Hepatocyte (in vitro differentiated cells): ENCODE measurements around the gene GLB1L2. TPM values are rescaled to one million over a fixed set of nuclear protein-coding genes. Genes with fewer than 3 reads are reported as not detected.

ENCODE experiments used
- DNase-seq: peaks from one replicate; pipeline ENCODE4 v3.0.0-alpha.2; 2016; ENCODE audit warnings: low spot score
- H2AFZ ChIP-seq: fragments of 200-600 bp; sonication (generic); 2 replicates; pipeline ENCODE4 v1.6.0; 2016; ENCODE audit warnings: antibody characterized with exemption, mild to moderate bottlenecking
- H3K27ac ChIP-seq: fragments of 200-600 bp; sonication (generic); 2 replicates; pipeline ENCODE4 v1.5.1; 2016; ENCODE audit warnings: mild to moderate bottlenecking
- H3K27me3 ChIP-seq: fragments of 200-600 bp; sonication (generic); 2 replicates; pipeline ENCODE4 v1.6.1; 2016
- H3K36me3 ChIP-seq: fragments of 200-600 bp; sonication (generic); replicated peaks from 2 replicates; pipeline ENCODE4 v1.5.1; 2016; ENCODE audit warnings: low read depth; ENCODE audit not compliant: insufficient read depth
- H3K4me1 ChIP-seq: fragments of 200-600 bp; sonication (generic); 2 replicates; pipeline ENCODE4 v1.5.1; 2016; ENCODE audit warnings: mild to moderate bottlenecking, moderate library complexity; ENCODE audit not compliant: insufficient read depth
- H3K4me2 ChIP-seq: fragments of 200-600 bp; sonication (generic); 2 replicates; pipeline ENCODE4 v1.6.0; 2016
- H3K4me3 ChIP-seq: fragments of 200-600 bp; sonication (generic); 2 replicates; pipeline ENCODE4 v1.5.1; 2016; ENCODE audit warnings: mild to moderate bottlenecking
- H3K79me2 ChIP-seq: fragments of 200-600 bp; sonication (generic); 2 replicates; pipeline ENCODE4 v1.6.0; 2017; ENCODE audit warnings: mild to moderate bottlenecking
- H3K9me2 ChIP-seq: fragments of 200-600 bp; sonication (generic); replicated peaks from 2 replicates; pipeline ENCODE4 v1.6.0; 2017; ENCODE audit warnings: mild to moderate bottlenecking; ENCODE audit not compliant: insufficient read depth
- H3K9me3 ChIP-seq: fragments of 200-600 bp; sonication (generic); 2 replicates; pipeline ENCODE4 v1.5.1; 2016; ENCODE audit warnings: low read depth, mild to moderate bottlenecking
- H4K20me1 ChIP-seq: fragments of 200-600 bp; sonication (generic); 2 replicates; pipeline ENCODE4 v1.6.0; 2016; ENCODE audit warnings: mild to moderate bottlenecking; ENCODE audit not compliant: insufficient read depth, poor library complexity, severe bottlenecking
- EZH2 ChIP-seq: fragments of 200-600 bp; sonication (generic); IDR thresholded peaks from 2 replicates; pipeline ENCODE4 v1.6.1; 2016; ENCODE audit warnings: antibody characterized with exemption, mild to moderate bottlenecking, borderline replicate concordance
- EZH2phosphoT487 ChIP-seq: fragments of 200-600 bp; sonication (generic); IDR thresholded peaks from one replicate; pipeline ENCODE4 v1.6.1; 2018; ENCODE audit warnings: antibody characterized with exemption, mild to moderate bottlenecking, low read depth, moderate library complexity; ENCODE audit not compliant: unreplicated experiment, severe bottlenecking
- WGBS: methylation state at CpG from one replicate; pipeline ENCODE4 v1.1.6; 2016; ENCODE audit warnings: low lambda C conversion rate; ENCODE audit errors: missing lambda C conversion rate; 5-methylcytosine and 5-hydroxymethylcytosine counted together
- polyA plus RNA-seq: library from polyadenylated mRNA; unstranded; fragments of >200 nt; fragmentation: Nextera tagmentation; extraction: Ambion mirVana; gene quantifications from 2 replicates; pipeline ENCODE4 v1.2.1, GENCODE V29; 2016
- total RNA-seq: library from RNA; depleted of rRNA; stranded (reverse); fragments of >200 nt; gene quantifications from 2 replicates; pipeline ENCODE4 v1.2.3, GENCODE V29; 2014
- TF ChIP-seq, protein P1 (sequence below): fragments of 200-600 bp; sonication (generic); IDR thresholded peaks from 2 replicates; pipeline ENCODE4 v1.5.1; 2016; ENCODE audit warnings: antibody characterized with exemption, mild to moderate bottlenecking; ENCODE audit not compliant: poor library complexity

GLB1L2 gene
- total and polyA plus RNA-seq, 2 experiments from 2014 or later, result 3.3 to 3.7 TPM

DNA sequence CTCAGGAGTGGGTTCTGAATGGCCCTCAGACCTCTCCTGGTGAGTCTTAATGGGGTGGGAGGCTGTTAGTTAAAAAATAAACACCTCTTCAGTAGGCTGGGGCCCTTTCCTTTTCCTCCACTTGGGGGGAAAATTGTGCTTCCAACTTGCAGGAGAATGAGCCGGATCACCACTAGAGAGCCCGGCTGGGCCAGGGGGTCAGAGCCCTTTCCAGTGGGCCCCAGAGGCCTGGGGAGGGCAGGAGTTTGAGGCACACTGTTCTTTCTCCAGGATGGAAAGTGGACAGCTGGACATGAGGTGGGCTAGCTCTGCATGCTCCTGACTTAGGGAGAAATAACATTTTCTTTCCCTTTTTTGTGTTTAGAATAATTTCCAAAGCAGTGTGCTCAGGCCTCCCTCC lies 47.5 kb downstream of the GLB1L2 start:
- H3K36me3 ChIP-seq, result no peaks in the 10 kb centered on the region
- H3K79me2 ChIP-seq, result no peaks in the 10 kb centered on the region
- H3K4me3 ChIP-seq, result no peak overlapping the region
- no peaks in the 10 kb centered on the region for H3K9me2 ChIP-seq
- no peaks in the 10 kb centered on the region for H3K9me3 ChIP-seq
- no peaks in the 10 kb centered on the region for H3K4me1 ChIP-seq
- DNase-seq, result no peak
- no peak overlapping the region for H3K27ac ChIP-seq
- WGBS, result 82% methylated on average over 2 of the region's 2 CpGs
- no peaks in the 10 kb centered on the region for H3K27me3 ChIP-seq
- no peak overlapping the region for H2AFZ ChIP-seq
- TF ChIP-seq EZH2, result no peak
- TF ChIP-seq EZH2phosphoT487, result no peak
- TF ChIP-seq, protein P1, sequence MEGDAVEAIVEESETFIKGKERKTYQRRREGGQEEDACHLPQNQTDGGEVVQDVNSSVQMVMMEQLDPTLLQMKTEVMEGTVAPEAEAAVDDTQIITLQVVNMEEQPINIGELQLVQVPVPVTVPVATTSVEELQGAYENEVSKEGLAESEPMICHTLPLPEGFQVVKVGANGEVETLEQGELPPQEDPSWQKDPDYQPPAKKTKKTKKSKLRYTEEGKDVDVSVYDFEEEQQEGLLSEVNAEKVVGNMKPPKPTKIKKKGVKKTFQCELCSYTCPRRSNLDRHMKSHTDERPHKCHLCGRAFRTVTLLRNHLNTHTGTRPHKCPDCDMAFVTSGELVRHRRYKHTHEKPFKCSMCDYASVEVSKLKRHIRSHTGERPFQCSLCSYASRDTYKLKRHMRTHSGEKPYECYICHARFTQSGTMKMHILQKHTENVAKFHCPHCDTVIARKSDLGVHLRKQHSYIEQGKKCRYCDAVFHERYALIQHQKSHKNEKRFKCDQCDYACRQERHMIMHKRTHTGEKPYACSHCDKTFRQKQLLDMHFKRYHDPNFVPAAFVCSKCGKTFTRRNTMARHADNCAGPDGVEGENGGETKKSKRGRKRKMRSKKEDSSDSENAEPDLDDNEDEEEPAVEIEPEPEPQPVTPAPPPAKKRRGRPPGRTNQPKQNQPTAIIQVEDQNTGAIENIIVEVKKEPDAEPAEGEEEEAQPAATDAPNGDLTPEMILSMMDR, result no peak
- H4K20me1 ChIP-seq, result no peaks in the 10 kb centered on the region
- H3K4me2 ChIP-seq, result no peak overlapping the region

DNA sequence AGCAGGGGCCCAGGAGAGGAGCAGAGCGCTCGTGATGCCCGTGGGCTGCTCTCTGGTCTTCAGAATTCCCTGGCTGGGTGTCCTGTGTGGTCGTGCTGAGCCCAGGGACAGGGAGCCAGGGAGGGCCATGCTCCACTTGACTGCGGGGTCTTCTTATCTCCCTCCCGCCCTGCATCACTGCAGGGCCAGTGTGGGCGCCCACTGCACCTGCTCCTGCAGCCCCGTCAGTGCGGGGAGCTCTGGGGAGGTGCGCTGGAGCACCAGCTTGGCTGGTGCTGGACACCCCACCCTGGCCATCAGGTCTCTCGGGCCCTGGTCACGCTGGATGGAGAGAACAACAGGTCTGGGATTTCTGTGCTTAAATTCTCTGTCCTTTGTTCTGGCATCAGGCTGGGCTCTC lies 48.4 kb downstream of the GLB1L2 start:
- H4K20me1 ChIP-seq, result no peaks in the 10 kb centered on the region
- no peak overlapping the region for H3K4me3 ChIP-seq
- H3K79me2 ChIP-seq, result no peaks in the 10 kb centered on the region
- H3K36me3 ChIP-seq, result no peaks in the 10 kb centered on the region
- no peak for DNase-seq
- H3K4me2 ChIP-seq, result no peak overlapping the region
- H3K9me3 ChIP-seq, result no peaks in the 10 kb centered on the region
- no peaks in the 10 kb centered on the region for H3K9me2 ChIP-seq
- no peaks in the 10 kb centered on the region for H3K27me3 ChIP-seq
- no peak overlapping the region for H2AFZ ChIP-seq
- TF ChIP-seq, protein P1, result no peak
- no peak for TF ChIP-seq EZH2
- TF ChIP-seq EZH2phosphoT487, result no peak
- no peak overlapping the region for H3K27ac ChIP-seq
- WGBS, result 88% methylated on average over 11 of the region's 12 CpGs
- no peaks in the 10 kb centered on the region for H3K4me1 ChIP-seq

DNA sequence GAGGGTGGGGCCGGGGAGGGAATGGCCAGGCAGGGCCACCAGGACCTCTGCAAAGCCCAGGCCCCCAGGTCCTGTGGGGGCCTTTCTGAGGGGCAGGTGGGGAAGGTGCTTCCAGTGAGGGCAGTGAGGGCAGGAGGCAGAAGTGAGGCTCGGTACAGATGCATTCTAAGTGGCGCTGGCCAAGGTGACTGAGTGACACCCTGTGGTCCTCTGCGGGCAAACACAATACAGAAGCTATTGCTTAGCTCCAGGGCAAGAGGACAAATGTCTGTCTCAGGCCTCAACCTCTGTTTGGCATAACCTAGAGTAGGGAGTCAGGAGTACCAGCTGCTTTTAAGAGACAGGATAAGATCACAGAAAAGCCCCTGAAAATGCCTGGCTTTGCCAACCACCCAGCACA lies 49.0 kb downstream of the GLB1L2 start:
- no peaks in the 10 kb centered on the region for H3K9me2 ChIP-seq
- H3K4me1 ChIP-seq, result no peaks in the 10 kb centered on the region
- no peaks in the 10 kb centered on the region for H3K9me3 ChIP-seq
- TF ChIP-seq, protein P1, result no peak
- TF ChIP-seq EZH2, result no peak
- no peak for TF ChIP-seq EZH2phosphoT487
- no peak for DNase-seq
- H3K4me3 ChIP-seq, result no peak overlapping the region
- no peak overlapping the region for H3K4me2 ChIP-seq
- WGBS, result 68% methylated on average over 3 of the region's 4 CpGs
- H4K20me1 ChIP-seq, result no peaks in the 10 kb centered on the region
- H3K79me2 ChIP-seq, result no peaks in the 10 kb centered on the region
- no peaks in the 10 kb centered on the region for H3K36me3 ChIP-seq
- H3K27ac ChIP-seq, result no peak overlapping the region
- H2AFZ ChIP-seq, result no peak overlapping the region
- no peaks in the 10 kb centered on the region for H3K27me3 ChIP-seq

DNA sequence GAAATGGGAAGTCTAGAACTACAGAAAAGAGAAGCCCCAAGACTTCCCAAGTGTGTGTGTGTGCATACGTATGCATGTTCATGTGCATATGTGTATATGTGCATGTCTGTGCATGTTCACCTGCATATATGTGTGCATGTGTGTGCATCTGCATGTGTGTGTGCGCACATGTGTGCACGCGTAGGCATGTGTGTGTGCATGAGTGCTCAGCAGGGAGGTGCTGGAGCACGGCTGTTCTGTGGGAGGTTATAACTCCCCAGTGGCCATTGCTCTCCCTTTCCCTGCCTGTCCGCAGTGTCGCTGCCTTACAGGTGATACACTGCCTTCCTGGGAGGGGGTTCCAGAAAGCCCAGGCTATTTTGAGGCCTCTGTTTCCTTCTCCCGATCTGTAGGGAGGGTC lies 50.5 kb downstream of the GLB1L2 start:
- WGBS, result 96% methylated on average over 8 of the region's 8 CpGs

More for the DNA sequence above, 50.5 kb downstream of the GLB1L2 start:
- TF ChIP-seq, protein P1, result no peak
- TF ChIP-seq EZH2phosphoT487 (no peak), EZH2 (no peak)
- no peaks in the 10 kb centered on the region for H3K27me3 ChIP-seq
- no peaks in the 10 kb centered on the region for H4K20me1 ChIP-seq
- H3K4me2 ChIP-seq, result no peak overlapping the region
- H3K79me2 ChIP-seq, result no peaks in the 10 kb centered on the region
- no peaks in the 10 kb centered on the region for H3K36me3 ChIP-seq
- no peaks in the 10 kb centered on the region for H3K9me3 ChIP-seq
- H3K27ac ChIP-seq, result no peak overlapping the region
- H3K4me1 ChIP-seq, result no peaks in the 10 kb centered on the region
- no peak overlapping the region for H2AFZ ChIP-seq
- no peak for DNase-seq
- no peak overlapping the region for H3K4me3 ChIP-seq
- no peaks in the 10 kb centered on the region for H3K9me2 ChIP-seq
